GM19025 (cell line): ENCODE measurements around the gene PCDHA10.
"Not testable (repeated sequence)": the region's sequence is repeated elsewhere in the genome, so short reads cannot be mapped to it uniquely, and the experiment has no call there.

Experiments
- ATAC-seq: cut with Tn5 transposase; IDR thresholded peaks from one replicate; pipeline ENCODE4 v1.9.1; 2021; ENCODE audit warnings: mild to moderate bottlenecking, low read depth, moderate library complexity; ENCODE audit not compliant: unreplicated experiment

PCDHA10 gene

GRCh38 chr5:140842798-140843733, 12.6 kb upstream of the PCDHA10 start:
- no peak for ATAC-seq

GRCh38 chr5:140848139-140849102, 7.3 kb upstream of the PCDHA10 start, which contains the start of gene PCDHA9:
TSS of gene PCDHA9 (plus strand) at chr5:140848382. CDS start at chr5:140848496, 114 bp downstream.
- not testable (repeated sequence) for ATAC-seq

GRCh38 chr5:140849831-140850634, 5.7 kb upstream of the PCDHA10 start:
- ATAC-seq = not testable (repeated sequence)

- ATAC-seq = no peak
Observed at GRCh38 chr5:140857177-140857986, 1.7 kb downstream of the PCDHA10 start.

- ATAC-seq = no peak
Observed at GRCh38 chr5:140857987-140858240, 2.2 kb downstream of the PCDHA10 start.

- ATAC-seq = no peak
Observed at GRCh38 chr5:140862441-140863295, 7.0 kb downstream of the PCDHA10 start.

- no peak for ATAC-seq
Observed at GRCh38 chr5:140868721-140869554, 13.2 kb downstream of the PCDHA10 start, which contains the start of gene PCDHA11. TSS of gene PCDHA11 (plus strand) at chr5:140868957. CDS start at chr5:140869104, 147 bp downstream.

GRCh38 chr5:140869555-140869886, 13.8 kb downstream of the PCDHA10 start:
- ATAC-seq = no peak

GRCh38 chr5:140870221-140871201, 14.8 kb downstream of the PCDHA10 start:
- no peak for ATAC-seq

- ATAC-seq = no peak
Observed at GRCh38 chr5:140875085-140876065, 19.7 kb downstream of the PCDHA10 start, which contains the start of gene PCDHA12. TSS of gene PCDHA12 (plus strand) at chr5:140875308. CDS start at chr5:140875473, 165 bp downstream.

- not testable (repeated sequence) for ATAC-seq
Observed at GRCh38 chr5:140876541-140877261, 21.0 kb downstream of the PCDHA10 start.

GRCh38 chr5:140877262-140877581, 21.5 kb downstream of the PCDHA10 start:
- ATAC-seq = no peak

- no peak for ATAC-seq
Observed at GRCh38 chr5:140881889-140882590, 26.3 kb downstream of the PCDHA10 start, which contains the start of gene PCDHA13. TSS of gene PCDHA13 (plus strand) at chr5:140882124. CDS start at chr5:140882269, 145 bp downstream.

- ATAC-seq = no peak
Observed at GRCh38 chr5:140882591-140882899, 26.8 kb downstream of the PCDHA10 start.
